ENCODE data around the gene SLX9.

The SLX9 gene

DNA sequence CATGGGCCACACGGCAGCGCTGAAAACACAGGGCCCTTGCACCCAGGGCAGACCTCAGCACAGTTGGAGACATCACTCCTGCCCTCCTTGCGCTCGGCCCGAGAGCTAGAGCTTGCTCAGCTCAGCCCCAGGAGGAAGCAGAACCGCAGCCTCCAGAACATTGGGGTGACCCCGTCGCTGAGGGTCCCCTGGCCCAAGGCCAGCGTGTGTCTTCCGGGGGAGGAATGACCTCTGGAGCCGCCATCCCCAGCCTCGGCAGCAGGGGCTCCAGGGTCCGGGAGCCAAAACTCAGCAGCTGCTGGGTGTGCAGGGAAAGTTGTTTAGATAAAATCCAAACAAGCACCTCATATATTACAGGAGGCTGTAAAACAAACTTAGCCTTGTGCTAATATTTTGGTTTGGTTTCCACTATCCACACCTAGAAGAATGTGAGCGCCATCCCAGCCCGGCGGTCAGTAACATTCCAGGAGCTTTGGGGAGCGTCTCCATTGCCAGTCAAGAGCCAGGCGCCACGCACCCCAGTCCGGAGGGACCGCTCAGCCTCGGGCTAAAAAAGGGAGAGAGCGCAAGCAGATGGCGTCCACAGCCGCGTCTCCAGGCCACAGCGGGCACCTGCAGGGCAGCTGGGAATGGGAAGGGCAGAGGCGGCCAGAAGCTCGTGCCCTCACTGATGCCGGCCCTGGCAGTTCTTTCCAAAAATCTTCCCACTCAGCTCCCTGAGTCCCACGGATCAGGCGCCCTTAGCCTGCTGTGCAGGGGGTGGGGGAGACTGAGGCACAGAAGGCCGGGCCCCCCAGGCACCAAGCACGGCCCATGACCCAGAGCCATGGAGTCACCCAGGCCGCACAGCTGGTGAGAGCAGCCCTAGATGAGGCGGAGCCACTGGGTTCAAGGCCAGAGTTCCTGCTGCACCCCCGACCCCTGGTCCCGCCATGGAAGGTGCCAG, 52.0 kb downstream of the SLX9 start:
- no peak for DNase-seq

DNA sequence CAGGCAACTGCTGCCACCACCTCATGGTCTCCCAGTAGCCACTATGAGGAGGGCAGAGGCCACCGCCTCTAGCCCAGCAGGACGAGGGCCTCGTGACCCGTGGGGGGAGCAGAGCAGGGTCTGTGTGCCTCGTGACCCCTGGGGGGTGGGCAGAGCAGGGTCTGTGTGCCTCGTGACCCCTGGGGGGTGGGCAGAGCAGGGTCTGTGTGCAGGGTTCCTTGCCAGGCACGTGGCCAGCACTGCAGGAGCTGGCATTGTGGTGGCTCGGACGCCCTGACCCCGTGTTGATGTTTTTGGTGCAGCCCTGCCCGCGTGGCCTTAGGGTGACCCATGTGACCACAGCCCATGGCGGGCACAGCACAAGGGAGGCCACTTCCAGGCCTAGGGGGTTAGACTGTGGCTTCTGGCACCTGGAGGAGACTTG, 52.8 kb downstream of the SLX9 start:
- DNase-seq = no peak

DNA sequence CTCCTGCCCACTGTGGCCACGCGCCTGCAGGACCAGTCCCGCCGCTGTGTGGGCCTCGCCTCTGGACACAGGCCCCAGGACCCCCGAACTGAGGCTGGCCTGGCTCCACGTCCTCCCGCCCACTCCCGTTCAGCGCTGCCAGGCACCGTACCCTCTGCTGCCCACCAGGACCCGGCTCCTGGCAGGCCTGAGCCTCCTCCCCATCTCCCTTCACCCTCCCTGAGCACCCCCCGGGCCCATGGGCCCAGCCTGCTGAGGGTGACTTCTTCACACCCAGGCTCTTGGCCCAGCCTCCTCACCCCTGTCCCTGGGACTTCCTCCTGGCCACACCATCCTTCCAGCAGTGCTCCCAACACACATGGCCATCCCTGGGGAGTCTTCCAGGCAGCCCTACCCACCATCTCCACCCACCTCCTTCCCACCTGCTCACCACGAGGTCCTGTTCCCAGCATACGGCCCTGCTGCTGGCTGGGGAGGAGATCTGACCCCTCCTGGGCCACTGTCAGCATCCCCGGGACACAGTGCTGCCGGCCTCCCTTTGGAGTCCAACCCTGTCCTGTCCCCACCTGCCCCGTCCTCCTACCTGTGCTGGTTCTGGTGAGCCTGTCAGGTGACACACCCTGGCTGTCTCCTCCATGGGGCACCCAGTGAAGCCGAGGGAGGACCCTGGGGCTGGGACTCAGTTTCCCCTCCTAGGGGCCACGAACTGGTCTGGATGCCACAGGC, 53.7 kb downstream of the SLX9 start:
- DNase-seq = no peak

DNA sequence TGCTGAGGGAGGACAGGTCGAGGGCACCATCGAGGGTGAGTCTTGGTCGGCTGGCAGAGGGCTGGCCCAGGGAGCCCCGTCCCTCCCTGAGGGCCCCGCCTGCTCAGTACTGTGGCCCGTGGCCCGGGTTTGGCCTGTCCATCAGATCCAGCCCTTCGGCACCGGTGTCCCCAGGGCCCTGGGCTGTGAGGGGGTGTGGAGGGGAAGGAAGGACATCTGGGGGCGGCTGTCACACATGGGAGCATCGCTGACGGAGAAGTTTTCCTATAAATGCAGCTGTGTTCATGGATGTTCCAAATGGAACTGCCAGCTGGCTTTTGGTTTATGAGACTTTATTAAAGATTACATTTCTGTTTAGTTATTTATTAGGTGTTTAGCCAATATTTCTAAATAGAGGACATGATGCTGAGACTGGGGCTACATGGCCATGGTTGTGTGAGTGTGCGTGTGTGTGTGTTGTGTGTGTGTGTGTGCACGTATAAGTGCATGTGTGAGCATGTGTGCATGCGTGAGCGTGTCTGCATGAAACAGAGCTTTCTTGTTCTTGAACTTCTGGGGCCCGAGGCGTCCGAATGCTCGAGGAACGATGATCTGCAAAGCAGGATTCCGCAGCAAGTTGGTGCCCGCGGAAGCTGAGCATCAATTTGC, 54.3 kb downstream of the SLX9 start:
- DNase-seq = no peak

DNA sequence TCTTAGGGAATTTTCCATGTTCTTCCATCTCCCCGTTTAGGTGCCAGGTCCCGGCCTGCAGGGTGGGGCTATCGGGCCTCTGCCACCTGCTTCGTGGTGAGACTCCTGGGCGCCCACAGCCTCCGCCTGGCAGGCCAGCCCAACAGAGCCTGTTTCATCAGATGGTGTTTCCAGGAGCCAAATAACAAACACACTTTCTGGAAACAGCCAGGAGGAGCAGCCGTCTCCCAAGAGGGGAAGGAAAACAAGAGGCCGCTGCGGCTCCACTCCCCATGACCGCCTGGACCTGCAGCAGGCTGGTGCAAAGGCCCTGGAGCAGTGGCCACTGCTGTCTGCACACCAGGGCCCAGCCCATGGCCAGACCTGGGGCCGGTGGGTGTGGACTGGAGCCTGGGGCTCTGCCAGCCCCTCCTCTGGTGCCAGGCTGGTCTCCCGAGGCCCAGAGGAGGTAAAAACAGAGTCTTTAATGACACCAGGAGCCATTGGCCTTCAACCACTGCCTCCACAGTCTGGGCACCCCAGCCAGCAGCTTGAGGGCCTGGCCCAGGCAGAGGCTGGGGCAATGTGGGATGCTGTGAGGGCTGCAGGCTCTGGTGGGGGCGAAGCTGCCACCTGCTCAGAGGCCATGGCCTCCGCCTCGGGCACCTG, 55.0 kb downstream of the SLX9 start:
- no peak for DNase-seq

DNA sequence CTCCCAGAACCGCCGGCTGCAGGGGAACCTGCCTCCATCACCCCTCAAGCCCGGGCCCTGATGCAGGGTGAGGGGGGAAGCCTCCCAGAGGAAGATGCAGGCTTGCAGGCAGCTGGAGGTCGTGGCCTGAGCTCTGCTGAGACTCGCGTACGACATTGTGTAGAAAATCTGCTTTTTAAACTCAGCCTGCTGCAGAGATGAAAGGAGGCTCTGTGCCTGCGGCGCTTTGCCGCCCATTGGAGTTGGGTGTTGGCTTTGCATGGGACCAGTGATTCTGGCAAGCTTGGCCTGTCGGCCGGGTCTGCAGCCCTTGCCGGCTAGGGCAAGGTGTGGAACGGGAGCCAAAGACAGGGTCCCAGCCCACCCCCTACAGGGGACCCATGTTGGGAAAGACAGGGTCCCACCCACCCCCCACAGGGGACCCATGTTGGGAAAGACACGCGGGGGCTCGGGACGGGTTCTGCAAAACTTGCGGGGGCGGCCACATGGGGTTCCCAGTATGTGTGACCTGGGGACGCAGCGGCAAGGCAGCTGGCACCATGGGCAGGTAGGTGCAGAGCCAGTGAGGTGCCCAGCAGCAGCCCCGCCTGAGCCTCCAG, 55.6 kb downstream of the SLX9 start:
- DNase-seq = no peak

DNA sequence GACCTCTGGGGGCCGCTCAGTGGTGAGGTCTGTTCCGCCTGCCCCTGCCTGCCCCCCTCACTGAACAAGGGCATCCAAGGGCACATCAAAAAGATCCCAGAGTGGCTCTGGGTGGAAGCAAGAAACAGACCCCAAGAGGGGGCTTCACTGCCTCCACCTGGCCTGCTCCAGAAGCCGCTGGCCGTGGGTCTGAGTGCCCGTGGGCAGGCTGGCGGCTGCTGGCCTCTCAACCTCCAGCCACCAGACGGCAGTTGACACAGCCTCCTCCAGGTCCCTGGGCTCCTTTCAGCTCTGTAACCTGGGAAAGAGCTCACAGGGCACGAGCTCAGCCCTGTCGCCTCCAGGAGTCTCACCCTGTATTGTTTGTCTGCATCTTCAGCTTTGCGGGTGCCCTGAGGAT, 56.3 kb downstream of the SLX9 start:
- no peak for DNase-seq

DNA sequence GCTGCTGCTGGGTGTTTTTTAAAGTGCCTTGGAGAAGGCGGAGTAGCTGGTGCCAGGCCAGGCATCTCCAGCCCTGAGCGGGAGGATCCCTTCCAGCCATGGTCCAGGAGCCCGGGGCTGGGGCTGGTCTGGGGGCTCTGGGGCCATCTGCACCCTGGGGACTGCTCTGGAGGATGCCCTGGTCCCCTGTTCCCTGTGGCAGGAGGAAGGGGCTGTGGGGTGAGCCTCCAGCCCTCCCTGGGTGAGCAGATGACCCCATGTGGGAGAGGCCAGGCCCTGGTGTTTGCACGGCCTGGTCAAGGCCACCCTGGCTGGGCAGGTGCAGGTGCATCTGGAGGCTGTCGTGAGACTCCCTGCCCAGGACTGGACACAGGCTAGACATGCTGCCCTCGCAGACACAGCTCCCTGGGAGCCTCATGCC, 56.7 kb downstream of the SLX9 start:
- DNase-seq = no peak

DNA sequence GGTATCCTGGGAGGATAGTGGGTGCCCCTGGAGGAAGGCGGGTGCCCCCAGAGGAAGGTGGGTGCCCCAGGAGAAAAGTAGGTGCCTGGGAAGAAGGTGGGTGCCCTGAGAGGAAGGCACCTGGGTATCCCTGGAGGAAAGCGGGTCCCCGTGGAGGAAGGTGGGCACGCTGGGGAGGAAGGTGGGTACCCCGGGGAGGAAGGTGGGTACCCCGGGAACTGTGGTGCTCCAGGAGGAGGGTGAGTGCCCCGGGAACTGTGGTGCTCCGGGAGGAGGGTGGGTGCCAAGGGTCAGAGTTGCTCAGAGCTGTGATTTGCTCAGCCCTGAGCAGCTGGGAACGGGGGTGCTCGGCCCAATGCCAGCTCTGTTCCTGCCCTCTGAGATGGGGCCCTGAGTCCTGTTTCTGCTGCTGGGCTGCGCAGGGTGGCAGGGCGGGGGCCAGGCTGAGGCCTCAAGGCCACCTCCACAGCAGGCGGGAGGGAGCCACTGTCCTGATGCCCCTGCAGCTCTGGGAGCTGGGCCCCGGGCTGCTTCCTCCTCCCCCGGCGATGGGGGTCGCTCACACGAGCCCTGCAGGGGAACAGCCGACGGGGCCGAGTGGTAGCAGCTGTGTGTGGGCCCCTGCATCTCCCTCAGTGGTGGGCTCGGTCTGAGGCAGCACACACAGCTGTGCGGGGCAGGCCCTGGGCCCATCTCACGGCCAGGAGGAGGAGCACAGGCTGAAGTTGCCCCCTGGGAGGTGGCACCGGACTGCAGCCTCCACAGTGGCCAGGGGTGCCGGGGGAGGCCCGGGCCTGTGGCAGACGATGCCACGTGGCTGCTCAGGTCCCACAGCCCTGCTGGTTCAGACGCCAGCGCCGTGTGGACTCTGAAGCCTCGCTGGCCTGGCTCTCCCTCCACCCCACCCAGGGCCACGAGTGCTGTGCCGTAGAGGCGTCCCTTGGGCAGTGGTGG, 57.4 kb downstream of the SLX9 start:
- no peak for DNase-seq

DNA sequence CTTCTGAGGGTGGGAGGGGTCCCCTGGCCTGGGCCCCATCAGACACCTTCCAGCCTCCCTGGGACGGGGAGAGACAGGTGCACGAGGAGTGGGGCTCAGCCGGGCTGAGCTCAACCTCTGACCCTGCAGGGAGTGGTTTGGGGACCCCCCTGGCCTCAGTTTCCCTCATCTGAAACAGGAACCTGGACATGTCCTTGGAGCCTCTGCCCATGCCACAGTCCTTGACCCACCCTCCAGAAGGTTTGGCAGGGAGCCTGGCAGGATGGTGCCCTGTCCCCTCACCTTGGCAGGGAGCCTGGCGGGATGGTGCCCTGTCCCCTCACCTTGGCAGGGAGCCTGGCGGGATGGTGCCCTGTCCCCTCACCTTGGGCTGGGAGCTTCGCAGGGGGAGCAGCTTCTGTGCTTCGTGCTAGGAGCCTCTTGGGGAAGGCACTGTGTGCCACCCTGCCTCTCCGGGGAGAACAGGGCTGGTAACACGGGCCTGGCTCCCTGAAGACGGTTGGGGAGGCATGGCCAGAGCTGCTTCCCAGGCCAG, 58.3 kb downstream of the SLX9 start:
- no peak for DNase-seq

DNA sequence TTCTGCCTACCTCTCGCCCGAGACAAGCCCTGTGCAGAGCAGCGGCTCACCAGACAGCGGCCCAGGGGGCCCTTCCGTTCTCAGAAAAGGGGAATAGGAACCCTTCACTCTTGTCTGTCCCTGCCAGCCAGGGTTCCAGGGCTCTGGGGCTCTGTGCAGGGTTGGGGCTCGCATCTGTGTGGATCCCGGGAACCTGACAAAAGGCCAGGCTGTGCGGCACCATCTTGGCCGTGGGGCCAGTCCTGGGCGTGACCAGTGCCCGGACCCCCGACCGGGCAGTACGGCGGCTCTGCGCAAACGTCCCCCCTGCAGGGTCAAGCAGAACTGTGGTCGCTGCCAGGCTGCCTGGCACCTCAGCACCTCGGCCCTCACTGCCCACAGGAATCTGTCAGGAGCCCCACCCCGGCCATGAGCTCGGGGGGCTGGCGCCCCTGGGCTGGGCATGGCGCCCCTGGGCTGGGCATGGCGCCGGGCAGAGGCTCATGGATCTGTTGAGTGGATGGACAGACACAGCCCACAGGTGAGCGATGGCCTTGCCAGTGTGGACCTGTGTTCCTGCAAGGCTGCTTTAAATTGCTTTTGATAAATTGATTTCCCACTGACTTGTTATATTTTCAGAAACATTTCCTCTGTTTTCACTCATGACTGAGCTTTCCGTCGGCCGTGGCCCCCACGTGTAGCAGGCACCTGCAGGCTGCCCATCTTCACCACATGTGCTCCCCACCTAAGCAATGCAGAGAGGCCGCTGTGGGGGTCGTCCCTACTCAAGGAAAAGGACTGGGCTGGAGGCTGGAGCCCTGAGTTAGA, 59.0 kb downstream of the SLX9 start:
- no peak for DNase-seq

DNA sequence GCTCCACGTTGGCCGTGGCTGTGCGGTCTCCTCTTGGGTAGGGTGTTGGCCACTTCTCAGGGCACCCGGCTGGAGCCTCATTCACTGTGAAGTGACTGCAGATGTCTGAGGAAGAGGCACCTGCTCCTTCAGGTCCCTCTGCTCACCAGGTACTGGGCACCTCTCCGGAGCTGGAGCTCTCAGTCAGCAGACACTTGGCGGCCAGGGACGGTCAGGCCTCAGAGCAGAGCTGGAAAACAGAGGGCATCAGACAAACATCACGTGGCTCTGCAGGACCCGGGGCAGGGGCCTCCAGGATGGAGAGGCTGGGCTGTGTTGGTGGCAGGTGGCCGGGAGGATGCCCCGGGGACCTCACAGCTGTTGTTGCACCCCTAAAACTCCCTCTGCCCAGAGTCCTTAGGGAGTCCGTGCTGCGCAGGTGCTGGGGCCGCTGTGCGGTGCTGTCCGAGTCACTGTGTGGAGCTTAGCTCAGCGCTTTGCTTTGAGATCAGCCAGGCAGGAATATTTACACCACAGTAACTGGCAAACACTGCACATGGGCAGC, 59.7 kb downstream of the SLX9 start:
- no peak for DNase-seq

DNA sequence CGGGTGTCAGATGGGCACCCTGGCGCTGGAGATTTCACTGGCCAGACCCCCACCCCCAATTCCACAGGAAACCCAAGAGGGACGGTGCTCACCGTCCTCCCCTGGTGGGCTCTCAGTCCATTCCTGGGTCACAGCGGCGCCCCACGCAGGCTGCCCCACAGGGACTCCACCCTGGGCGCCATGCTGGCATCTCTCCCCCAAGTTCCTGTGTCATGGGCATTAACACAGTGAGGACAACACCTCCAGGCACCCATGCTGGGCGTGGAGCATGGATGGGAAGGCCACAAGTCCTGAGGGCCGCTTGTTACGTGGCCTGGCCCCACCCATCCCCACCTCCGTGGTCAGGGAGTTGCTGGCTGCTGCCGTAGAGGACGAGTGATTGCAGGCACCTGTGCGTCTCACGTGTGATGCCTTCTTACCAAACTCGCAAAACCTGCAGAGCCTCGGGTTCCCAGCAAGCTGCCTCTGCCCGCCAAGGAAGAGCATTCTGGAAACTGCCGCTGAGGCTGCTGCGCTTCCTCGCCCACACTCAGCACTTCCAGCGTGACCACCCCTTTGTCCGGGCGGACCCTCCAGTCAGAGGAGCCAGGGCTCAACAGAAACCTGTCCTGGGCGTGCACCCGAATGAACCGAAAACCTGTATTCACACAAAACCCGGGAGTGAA, 60.3 kb downstream of the SLX9 start:
- DNase-seq = no peak

DNA sequence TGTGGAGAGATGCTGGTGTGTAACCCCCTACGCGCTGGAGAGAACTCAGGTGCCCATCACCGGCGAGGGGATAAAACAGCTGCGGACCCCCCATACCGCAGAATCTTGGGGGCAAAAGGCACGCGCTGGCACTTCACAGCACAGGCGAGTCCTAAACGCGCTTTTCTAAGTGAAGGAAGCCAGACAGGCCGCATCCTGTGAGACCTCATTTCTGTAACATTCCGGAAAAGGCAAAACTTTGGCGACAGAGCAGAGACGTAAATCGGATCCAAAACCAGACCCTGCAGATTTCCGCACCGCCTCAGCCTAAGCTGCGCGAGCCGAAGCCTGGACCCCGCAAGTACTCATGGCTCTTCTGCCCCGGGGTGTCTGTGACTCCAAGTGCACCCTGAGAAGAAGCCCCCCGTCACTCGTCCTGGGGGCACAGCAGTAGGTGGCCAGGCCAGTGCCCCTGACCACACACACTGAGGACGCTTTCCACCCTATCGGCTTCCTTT, 60.9 kb downstream of the SLX9 start:
- no peak for DNase-seq

DNA sequence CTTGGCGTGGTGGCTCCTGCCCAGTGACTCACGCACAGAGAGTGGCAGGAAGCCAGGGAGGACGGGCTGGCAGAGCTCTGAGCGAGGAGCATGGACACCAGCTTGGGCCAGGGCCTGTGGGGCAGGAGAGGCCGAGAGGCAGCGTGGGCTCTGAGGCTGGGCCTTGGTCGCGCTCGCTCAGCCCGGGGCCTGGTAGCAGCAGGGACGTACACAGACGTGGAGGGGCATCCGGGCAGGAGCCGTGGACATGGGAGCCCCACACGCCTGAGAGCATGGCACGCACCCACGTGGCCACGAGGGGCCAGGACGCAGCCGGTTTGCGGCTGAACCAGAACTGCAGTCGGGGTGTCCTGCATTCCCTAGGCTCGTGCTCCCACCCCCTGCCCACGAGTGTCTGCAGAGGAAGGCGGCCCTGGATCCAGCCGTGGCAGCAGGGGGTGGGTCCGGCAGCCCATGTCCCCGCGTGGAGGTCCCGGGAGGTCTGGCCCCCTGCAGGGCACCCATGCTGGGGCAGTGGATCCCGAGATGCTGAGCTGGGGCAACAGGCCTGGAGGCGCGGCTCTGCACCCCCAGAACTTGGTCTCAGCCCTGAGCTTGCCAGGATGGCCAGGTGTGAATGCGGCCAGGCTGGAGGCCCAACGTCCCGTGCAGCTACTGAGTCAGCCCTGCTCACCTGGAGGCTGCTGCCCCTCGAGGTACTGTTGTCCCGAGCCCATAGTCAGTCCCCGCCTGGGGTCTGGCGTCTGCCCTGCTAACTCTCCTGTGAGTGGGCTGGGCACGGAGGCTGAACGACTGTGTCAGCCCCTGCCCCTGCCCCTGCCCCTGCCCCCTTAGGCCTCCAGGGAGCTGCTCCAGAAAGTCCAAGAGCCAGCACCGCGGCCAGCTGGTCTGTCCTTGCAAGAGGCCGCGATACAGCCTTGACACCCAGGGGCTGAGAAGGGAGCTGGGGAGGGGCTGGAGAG, 61.6 kb downstream of the SLX9 start:
- DNase-seq = peak; percentile 69

DNA sequence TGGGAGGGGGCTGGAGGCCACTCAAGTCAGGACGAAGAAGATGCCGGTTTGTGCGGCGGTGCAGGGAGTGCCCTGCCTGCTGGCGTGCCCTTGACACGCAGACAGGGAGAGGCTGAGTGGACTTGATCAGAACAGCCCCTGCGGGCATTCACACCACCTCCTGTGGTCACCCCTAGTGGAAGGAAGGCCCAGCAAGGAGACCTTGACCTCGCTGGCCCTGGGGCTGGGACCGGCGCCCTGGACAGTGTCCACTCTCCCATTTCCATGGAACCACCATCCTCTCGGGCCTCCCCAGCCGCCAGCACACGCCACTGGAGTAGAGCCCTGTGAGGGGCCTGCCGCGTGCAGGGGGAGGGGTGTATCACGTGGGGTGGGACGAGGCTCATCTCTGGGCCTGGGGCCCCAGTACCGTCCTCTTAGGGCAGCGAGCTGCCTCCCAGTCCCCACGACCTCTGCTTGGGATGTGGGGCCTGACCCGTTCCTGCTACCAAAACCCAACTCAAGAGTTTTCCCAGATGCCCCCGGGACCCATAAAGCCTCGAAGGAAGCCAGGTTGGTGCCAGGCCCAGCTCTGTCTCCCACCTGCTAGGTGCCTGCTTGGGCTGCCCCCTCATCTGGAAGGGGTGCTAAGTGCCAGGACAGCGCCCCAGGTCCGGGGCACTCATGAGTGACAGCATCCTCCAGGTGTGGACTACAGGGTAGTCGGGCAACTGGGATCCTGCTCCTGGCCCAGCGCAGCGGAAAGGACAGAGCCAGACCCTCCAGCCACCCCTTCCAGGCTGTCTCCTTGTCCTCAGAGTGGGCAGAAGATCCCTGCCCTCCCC, 62.8 kb downstream of the SLX9 start:
- no peak for DNase-seq
